WTC11 (cell line): Measurements from ENCODE around the gene GRB7. TPM values are rescaled to one million over a fixed set of nuclear protein-coding genes. Genes with fewer than 3 reads are reported as not detected.
A peak's percentile ranks its signal among the peaks of the same experiment; 100 is the strongest.

Experiments used
- ATAC-seq: fragments of 200-7000 bp; cut with Tn5 transposase; 2 replicates; pipeline ENCODE4 v1.10.0; 2021; ENCODE audit warnings: mild to moderate bottlenecking, moderate library complexity
- CTCF ChIA-PET: fragments of 300-600 bp; sonication (Branson Sonifier 250); formaldehyde crosslinking; loops from one replicate; lab custom pipeline; 2021; ENCODE audit warnings: antibody characterized with exemption; lab: Charles Lee
- POLR2A ChIA-PET: fragments of 350-600 bp; sonication (Branson Sonifier 250); formaldehyde crosslinking; loops from one replicate; lab custom pipeline; 2021; ENCODE audit warnings: antibody characterized with exemption; lab: Charles Lee
- DNase-seq: peaks from one replicate; pipeline ENCODE4 v3.0.0; 2021; ENCODE audit warnings: low spot score
- H3K27ac Mint-ChIP-seq: 2 replicates; pipeline ENCODE4 v1.8.0; 2021; ENCODE audit warnings: mixed read lengths
- H3K27me3 Mint-ChIP-seq: 2 replicates; pipeline ENCODE4 v1.8.0; 2021; ENCODE audit warnings: low read depth, mild to moderate bottlenecking, moderate library complexity, mixed read lengths
- H3K36me3 Mint-ChIP-seq: 2 replicates; pipeline ENCODE4 v1.8.0; 2021; ENCODE audit warnings: mixed read lengths
- H3K4me1 Mint-ChIP-seq: 2 replicates; pipeline ENCODE4 v1.8.0; 2022; ENCODE audit warnings: mixed read lengths
- H3K4me3 Mint-ChIP-seq: 2 replicates; pipeline ENCODE4 v1.8.0; 2021; ENCODE audit warnings: mild to moderate bottlenecking, moderate library complexity, mixed read lengths
- H3K9me3 Mint-ChIP-seq: 2 replicates; pipeline ENCODE4 v1.8.0; 2021; ENCODE audit warnings: mixed read lengths
- CREM ChIP-seq: sonication (generic); formaldehyde crosslinking; IDR thresholded peaks from 2 replicates; pipeline ENCODE4 v1.8.1; 2022; ENCODE audit warnings: mild to moderate bottlenecking, missing genetic modification reagents, moderate library complexity
- EMX1 ChIP-seq: fragments of 250-450 bp; sonication (Bioruptor Pico); IDR thresholded peaks from 2 replicates; pipeline ENCODE4 v1.8.0; 2021; ENCODE audit warnings: mild to moderate bottlenecking
- HMGA2 ChIP-seq: fragments of 250-450 bp; sonication (Bioruptor Pico); IDR thresholded peaks from 2 replicates; pipeline ENCODE4 v1.4.0; 2021; ENCODE audit warnings: mild to moderate bottlenecking, moderate library complexity
- JUN ChIP-seq: sonication (generic); formaldehyde crosslinking; IDR thresholded peaks from 2 replicates; pipeline ENCODE4 v1.8.0; 2023; ENCODE audit warnings: mild to moderate bottlenecking, missing genetic modification reagents
- KAT7 ChIP-seq: sonication (generic); formaldehyde crosslinking; IDR thresholded peaks from 2 replicates; pipeline ENCODE4 v1.8.1; 2023; ENCODE audit warnings: missing genetic modification reagents, mild to moderate bottlenecking, borderline replicate concordance
- MXD4 ChIP-seq: fragments of 250-450 bp; sonication (Bioruptor Pico); IDR thresholded peaks from 2 replicates; pipeline ENCODE4 v1.8.0; 2021; ENCODE audit warnings: mild to moderate bottlenecking, moderate library complexity, borderline replicate concordance
- SMAD3 ChIP-seq: sonication (generic); formaldehyde crosslinking; IDR thresholded peaks from 2 replicates; pipeline ENCODE4 v1.8.0; 2022; ENCODE audit warnings: missing genetic modification reagents, mild to moderate bottlenecking, borderline replicate concordance
- SOX15 ChIP-seq: fragments of 250-450 bp; sonication (Bioruptor Pico); IDR thresholded peaks from 2 replicates; pipeline ENCODE4 v1.9.0; 2021; ENCODE audit warnings: mild to moderate bottlenecking
- USF2 ChIP-seq: sonication (generic); formaldehyde crosslinking; IDR thresholded peaks from 2 replicates; pipeline ENCODE4 v1.8.1; 2023; ENCODE audit warnings: mild to moderate bottlenecking, missing genetic modification reagents, moderate library complexity
- ZNF121 ChIP-seq: sonication (generic); formaldehyde crosslinking; IDR thresholded peaks from 2 replicates; pipeline ENCODE4 v1.8.0; 2023; ENCODE audit warnings: missing genetic modification reagents
- ZNF317 ChIP-seq: sonication (generic); formaldehyde crosslinking; IDR thresholded peaks from 2 replicates; pipeline ENCODE4 v1.8.1; 2023; ENCODE audit warnings: low read depth, mild to moderate bottlenecking, moderate library complexity, missing genetic modification reagents, borderline replicate concordance
- total RNA-seq: library from RNA; stranded (reverse); gene quantifications from 3 replicates; pipeline ENCODE4 v1.2.3, GENCODE V29; 2021
- TF ChIP-seq, protein P1 (sequence below): fragments of 200-600 bp; IDR thresholded peaks from 2 replicates; pipeline ENCODE4 v1.8.0; 2022; ENCODE audit warnings: antibody characterized with exemption
- TF ChIP-seq, protein P2 (sequence below): sonication (generic); formaldehyde crosslinking; IDR thresholded peaks from 2 replicates; pipeline ENCODE4 v1.8.0; 2022; ENCODE audit warnings: mild to moderate bottlenecking, missing genetic modification reagents
- TF ChIP-seq, protein P3 (sequence below): fragments of 250-450 bp; sonication (Bioruptor Pico); IDR thresholded peaks from 2 replicates; pipeline ENCODE4 v1.9.0; 2021; ENCODE audit warnings: mild to moderate bottlenecking
- TF ChIP-seq, protein P4 (sequence below): fragments of 250-450 bp; sonication (Bioruptor Pico); IDR thresholded peaks from 2 replicates; pipeline ENCODE4 v1.9.0; 2021; ENCODE audit warnings: mild to moderate bottlenecking
- TF ChIP-seq, protein P5 (sequence below): fragments of 250-450 bp; sonication (Bioruptor Pico); IDR thresholded peaks from 2 replicates; pipeline ENCODE4 v1.9.0; 2021; ENCODE audit warnings: moderate library complexity, mild to moderate bottlenecking, inconsistent platforms, borderline replicate concordance
- TF ChIP-seq, protein P6 (sequence below): sonication (generic); formaldehyde crosslinking; IDR thresholded peaks from 2 replicates; pipeline ENCODE4 v1.8.1; 2023; ENCODE audit warnings: mild to moderate bottlenecking, moderate library complexity, missing genetic modification reagents

Gene GRB7
- total RNA-seq, 1 experiment from 2014 or later, result 48.5 TPM

GRCh38 chr17:39719563-39720355 lies 18.0 kb upstream of the GRB7 start (continued):
- TF ChIP-seq, protein P1, sequence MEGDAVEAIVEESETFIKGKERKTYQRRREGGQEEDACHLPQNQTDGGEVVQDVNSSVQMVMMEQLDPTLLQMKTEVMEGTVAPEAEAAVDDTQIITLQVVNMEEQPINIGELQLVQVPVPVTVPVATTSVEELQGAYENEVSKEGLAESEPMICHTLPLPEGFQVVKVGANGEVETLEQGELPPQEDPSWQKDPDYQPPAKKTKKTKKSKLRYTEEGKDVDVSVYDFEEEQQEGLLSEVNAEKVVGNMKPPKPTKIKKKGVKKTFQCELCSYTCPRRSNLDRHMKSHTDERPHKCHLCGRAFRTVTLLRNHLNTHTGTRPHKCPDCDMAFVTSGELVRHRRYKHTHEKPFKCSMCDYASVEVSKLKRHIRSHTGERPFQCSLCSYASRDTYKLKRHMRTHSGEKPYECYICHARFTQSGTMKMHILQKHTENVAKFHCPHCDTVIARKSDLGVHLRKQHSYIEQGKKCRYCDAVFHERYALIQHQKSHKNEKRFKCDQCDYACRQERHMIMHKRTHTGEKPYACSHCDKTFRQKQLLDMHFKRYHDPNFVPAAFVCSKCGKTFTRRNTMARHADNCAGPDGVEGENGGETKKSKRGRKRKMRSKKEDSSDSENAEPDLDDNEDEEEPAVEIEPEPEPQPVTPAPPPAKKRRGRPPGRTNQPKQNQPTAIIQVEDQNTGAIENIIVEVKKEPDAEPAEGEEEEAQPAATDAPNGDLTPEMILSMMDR, result no peak
- no peak for TF ChIP-seq SOX15 (CRISPR knock-in tag)
- TF ChIP-seq USF2 (CRISPR knock-in tag), result no peak
- TF ChIP-seq EMX1 (CRISPR knock-in tag), result no peak
- no peak for TF ChIP-seq KAT7 (CRISPR knock-in tag)
- TF ChIP-seq, protein P2, sequence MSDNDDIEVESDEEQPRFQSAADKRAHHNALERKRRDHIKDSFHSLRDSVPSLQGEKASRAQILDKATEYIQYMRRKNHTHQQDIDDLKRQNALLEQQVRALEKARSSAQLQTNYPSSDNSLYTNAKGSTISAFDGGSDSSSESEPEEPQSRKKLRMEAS (CRISPR knock-in tag), result no peak
- TF ChIP-seq, protein P3, sequence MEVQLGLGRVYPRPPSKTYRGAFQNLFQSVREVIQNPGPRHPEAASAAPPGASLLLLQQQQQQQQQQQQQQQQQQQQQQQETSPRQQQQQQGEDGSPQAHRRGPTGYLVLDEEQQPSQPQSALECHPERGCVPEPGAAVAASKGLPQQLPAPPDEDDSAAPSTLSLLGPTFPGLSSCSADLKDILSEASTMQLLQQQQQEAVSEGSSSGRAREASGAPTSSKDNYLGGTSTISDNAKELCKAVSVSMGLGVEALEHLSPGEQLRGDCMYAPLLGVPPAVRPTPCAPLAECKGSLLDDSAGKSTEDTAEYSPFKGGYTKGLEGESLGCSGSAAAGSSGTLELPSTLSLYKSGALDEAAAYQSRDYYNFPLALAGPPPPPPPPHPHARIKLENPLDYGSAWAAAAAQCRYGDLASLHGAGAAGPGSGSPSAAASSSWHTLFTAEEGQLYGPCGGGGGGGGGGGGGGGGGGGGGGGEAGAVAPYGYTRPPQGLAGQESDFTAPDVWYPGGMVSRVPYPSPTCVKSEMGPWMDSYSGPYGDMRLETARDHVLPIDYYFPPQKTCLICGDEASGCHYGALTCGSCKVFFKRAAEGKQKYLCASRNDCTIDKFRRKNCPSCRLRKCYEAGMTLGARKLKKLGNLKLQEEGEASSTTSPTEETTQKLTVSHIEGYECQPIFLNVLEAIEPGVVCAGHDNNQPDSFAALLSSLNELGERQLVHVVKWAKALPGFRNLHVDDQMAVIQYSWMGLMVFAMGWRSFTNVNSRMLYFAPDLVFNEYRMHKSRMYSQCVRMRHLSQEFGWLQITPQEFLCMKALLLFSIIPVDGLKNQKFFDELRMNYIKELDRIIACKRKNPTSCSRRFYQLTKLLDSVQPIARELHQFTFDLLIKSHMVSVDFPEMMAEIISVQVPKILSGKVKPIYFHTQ, result no peak
- TF ChIP-seq, protein P4, sequence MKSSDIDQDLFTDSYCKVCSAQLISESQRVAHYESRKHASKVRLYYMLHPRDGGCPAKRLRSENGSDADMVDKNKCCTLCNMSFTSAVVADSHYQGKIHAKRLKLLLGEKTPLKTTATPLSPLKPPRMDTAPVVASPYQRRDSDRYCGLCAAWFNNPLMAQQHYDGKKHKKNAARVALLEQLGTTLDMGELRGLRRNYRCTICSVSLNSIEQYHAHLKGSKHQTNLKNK (CRISPR knock-in tag), result no peak
- no peak for TF ChIP-seq SMAD3 (CRISPR knock-in tag)
- TF ChIP-seq, protein P5, sequence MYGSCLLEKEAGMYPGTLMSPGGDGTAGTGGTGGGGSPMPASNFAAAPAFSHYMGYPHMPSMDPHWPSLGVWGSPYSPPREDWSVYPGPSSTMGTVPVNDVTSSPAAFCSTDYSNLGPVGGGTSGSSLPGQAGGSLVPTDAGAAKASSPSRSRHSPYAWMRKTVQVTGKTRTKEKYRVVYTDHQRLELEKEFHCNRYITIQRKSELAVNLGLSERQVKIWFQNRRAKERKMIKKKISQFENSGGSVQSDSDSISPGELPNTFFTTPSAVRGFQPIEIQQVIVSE (CRISPR knock-in tag), result no peak
- TF ChIP-seq JUN (CRISPR knock-in tag), result no peak
- no peak for TF ChIP-seq CREM (CRISPR knock-in tag)

DNA sequence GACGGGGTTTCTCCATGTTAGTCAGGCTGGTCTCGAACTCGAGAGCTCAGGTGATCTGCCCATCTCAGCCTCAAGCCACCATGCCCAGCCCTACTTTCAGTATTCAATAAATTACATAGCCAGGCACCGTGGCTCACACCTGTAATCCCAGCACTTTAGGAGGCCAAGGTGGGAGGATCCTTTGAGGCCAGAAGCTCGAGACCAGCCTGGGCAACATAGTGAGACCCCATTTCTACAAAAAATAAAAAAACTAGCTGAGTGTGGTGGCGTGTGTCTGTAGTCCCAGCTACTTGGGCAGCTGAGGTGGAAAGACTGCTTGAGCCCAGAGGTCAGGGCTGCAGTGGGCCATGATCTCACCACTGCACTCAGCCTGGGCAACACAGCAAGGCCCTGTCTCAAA lies 15.6 kb upstream of the GRB7 start:
- no peak overlapping the region for H3K4me3 Mint-ChIP-seq
- DNase-seq, result no peak
- H3K9me3 Mint-ChIP-seq, result no peaks in the 10 kb centered on the region
- POLR2A ChIA-PET, result no interaction called here
- CTCF ChIA-PET, result interaction anchor here (0.8 kb wide), 1 partner anchor 8 kb away, joined by 3 read pairs; no protein-coding TSS in a partner anchor
- H3K36me3 Mint-ChIP-seq, result peaks cover 53% of the 10 kb centered on the region
- H3K27me3 Mint-ChIP-seq, result no peaks in the 10 kb centered on the region
- peaks cover 8% of the 10 kb centered on the region for H3K4me1 Mint-ChIP-seq
- H3K27ac Mint-ChIP-seq, result no peak overlapping the region
- peak; percentile 89 for TF ChIP-seq ZNF121 (CRISPR knock-in tag)
- TF ChIP-seq, protein P6, sequence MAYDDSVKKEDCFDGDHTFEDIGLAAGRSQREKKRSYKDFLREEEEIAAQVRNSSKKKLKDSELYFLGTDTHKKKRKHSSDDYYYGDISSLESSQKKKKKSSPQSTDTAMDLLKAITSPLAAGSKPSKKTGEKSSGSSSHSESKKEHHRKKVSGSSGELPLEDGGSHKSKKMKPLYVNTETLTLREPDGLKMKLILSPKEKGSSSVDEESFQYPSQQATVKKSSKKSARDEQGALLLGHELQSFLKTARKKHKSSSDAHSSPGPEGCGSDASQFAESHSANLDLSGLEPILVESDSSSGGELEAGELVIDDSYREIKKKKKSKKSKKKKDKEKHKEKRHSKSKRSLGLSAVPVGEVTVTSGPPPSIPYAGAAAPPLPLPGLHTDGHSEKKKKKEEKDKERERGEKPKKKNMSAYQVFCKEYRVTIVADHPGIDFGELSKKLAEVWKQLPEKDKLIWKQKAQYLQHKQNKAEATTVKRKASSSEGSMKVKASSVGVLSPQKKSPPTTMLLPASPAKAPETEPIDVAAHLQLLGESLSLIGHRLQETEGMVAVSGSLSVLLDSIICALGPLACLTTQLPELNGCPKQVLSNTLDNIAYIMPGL (CRISPR knock-in tag), result no peak
- TF ChIP-seq SOX15 (CRISPR knock-in tag), result no peak
- no peak for TF ChIP-seq ZNF317 (CRISPR knock-in tag)
- no peak for TF ChIP-seq HMGA2
- no peak for TF ChIP-seq MXD4 (CRISPR knock-in tag)
- TF ChIP-seq, all 79 proteins: peak for 1
- no peak for ATAC-seq
